ENCODE results near the gene MAP3K21.
A peak's percentile ranks its signal among the peaks of the same experiment; 100 is the strongest.

MAP3K21 gene

DNA sequence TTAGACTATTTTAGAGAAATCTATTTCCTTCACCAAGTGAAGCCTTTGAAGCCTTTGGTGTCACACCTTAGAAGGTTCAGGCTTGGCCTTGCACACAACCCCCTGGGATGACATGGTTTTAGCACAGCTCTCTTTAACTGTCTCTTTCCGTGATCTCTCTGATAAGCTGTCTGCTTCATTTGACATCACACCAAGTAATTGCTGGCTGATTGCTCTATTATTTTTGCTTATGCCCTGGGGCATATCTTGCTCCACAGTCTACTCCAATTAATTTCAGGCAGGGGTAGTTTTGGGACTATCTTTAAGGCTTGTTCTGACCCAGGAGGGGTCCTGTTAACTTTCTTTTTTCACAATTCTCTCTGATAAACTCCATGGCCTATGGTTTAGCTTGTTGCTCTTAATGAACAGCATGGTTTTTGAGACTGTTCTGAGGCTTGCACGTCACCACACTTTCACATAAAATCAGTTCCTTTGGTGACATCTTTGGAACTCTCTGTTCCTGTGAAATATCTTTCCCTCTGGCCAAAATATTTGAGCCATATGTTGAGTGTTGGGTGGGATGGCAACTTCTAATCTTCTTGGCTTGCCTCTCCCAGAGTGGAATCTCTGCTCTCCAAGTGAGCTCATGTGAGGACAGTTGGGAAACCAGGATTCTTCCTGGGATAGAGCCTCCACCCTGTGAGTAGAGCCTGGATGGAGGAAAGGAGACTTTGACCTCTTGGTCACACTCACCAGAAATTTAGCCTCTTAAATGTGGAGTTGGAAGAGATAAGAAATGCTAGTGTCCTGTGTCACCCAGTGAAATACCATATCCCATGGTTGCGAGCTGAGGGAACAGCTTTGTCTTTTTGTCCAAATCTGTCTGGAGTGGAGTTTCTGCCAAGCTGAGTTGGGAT is 63.6 kb downstream of the MAP3K21 start:
- DNase-seq, result no peak

- no peak for DNase-seq
Measured at GRCh38 chr1:233393084-233393840, 65.7 kb downstream of the MAP3K21 start.

DNA sequence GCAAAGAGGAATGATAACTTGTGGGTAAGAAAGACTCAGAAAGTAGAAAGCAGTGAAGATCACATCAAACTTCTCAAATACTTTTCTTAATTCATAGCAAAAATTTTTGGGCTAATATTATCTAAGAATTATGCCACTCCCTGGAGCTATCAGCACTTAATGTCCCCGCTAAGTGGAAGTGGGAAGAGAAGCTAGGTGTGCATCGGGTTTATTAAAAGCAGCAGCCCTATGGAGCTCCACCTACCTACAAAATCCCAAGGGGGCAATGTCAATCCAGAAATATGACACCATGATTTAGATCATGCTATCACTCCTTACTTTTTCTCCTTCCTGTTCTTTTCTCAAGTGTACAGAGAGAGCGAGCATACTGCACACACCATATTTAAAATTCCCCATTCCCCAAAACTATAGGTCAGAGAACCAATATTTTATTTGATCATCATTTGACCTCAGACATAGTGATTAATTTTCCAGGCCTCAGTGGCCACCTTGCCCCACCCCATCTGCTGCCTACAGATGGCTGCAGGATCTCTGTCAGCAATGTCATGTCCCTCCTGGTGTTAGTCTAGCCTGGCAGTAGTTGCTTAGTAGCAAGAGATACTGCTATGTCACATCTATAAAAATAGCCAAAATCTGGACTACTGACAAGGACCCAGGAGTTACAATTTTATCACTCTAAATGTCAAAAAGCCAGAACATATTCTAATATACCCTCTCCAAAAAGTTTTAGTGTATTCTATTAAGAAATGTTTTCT is 66.6 kb downstream of the MAP3K21 start:
- no peak for DNase-seq

DNA sequence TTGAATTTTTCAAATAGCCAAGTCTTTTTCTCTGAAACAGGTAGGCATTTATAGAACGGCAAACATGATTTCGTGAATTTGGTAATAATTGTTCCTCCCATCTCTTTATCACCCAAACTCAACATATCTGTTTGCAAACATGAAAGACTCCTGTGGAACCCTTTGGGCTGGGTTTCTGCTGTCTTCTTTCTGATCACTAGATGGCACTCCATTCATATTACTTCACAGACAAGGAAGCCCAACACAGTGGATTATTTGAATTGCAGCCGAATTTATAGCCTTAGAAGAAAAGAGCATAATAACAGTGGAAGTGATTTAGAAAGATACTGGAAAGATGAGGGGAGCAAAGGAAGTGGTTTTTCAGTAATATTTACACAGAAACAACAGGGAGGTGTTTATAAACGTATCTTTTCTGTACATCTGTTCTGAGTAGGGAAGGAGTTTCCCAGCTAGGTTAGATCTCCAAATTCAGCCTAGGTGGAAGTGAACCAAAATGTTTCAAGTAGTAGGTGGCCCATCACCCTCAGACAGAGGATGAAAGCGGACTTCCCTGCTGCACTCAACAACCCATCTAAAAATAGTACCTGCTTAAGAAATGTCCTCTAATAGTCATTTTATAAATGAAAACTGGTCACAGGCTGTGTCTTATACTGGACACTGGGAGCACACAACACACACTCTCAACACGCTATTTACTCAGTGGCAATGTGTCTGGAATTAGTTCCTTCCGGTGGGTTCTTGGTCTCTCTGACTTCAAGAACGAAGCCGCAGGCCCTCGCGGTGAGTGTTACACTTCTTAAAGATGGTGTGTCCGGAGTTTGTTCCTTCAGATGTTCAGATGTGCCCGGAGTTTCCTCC is 67.6 kb downstream of the MAP3K21 start:
- DNase-seq, result peak; percentile 45

DNA sequence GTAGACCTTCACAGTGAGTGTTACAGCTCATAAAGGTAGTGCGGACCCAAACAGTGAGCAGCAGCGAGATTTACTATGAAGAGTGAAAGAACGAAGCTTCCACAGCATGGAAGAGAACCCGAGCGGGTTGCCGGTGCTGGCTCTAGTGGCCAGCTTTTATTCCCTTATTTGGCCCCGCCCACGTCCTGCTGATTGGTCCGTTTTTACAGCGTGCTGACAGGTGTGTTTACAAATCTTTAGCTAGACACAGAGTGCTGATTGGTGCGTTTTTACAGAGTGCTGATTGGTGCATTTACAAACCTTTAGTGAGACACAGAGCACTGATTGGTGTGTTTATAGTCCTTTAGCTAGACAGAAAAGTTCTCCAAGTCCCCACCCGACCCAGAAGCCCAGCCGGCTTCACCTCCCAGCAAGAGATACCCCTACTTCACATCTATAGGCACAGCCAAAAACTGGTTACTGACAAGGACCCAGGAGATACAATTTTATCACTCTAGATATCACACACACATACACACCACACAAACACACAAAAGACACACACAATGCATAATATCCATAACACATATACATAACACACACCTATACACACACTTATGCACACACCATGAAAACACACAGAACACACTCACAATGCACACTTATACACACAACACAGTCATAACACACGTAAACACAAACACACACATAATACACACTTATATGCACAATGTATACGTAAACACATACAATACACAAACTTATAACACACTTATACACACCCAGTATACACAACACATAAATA is 68.5 kb downstream of the MAP3K21 start:
- no peak for DNase-seq

DNA sequence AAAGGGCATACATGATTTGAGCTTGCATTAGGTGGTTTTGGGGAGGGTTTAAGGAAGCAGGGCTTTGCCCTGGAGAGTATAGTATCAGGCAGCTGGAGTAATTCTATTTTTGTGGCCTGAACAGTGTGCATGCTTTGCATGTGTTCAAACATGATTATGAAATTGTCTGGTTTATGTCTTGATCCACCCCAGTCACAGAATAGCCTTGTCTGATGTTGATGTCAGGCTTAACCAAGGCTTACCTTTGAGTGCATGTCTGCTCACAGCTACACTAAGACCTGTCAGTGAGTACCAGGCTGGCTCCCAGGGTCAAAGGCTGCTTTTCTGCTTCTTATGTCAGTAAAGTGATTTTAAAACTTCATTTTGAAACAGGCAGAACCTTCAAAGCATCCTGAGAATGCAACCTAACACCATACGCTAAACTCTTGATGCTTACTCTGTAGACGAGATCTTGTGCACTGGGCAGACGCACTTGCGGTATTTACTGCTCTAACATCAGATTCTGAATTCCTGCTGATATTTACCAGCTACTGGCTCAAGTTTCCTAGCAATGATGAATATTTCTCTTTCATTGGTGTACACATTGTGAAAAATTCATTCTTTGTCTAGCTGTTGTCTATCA is 78.9 kb downstream of the MAP3K21 start:
- DNase-seq, result no peak

GRCh38 chr1:233406994-233407631 is 79.6 kb downstream of the MAP3K21 start:
- no peak for DNase-seq

- DNase-seq, result no peak
Measured at GRCh38 chr1:233409540-233409939, 82.0 kb downstream of the MAP3K21 start.

- no peak for DNase-seq
Measured at GRCh38 chr1:233410906-233411305, 83.4 kb downstream of the MAP3K21 start.

- no peak for DNase-seq
Measured at GRCh38 chr1:233412812-233413211, 85.3 kb downstream of the MAP3K21 start.

DNA sequence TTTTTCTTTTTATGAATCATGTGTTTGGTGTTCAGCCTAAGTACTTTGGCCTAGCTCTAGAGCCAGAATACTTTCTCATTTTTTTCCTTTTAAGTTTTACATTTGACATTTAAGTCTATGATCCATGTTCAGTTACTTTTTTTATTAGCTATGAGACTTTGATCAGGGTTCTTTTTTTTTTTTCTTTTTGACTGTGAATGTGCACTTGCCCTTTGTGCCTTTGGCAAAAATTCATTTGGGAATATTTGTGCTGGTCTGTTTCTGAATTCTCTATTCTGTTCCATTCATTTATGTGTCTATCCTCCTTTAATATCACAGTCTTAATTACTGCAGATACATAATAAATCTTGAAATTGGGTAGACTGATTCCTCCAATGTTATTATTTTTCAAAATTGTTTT is 93.8 kb downstream of the MAP3K21 start:
- no peak for DNase-seq

GRCh38 chr1:233424779-233425178 is 97.3 kb downstream of the MAP3K21 start:
- no peak for DNase-seq

DNA sequence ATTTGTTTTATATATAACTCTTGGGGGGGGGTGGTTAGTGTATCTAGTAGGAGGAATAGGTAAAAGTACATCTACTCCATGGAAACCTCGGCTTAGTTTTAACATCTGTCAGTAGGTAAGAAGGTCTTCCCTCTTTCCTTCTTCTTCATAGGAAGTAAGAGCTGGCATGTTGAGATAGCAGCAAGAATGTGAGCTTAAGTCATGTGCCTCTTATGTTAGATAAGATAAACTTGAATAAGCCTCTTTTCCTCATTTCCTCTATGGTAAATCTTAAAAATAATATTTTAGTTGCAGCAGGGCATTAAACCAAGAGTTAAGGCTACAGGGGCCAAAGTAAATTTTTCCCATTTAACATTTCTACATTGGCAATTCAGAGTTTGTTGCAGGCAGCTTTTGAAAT is 100.4 kb downstream of the MAP3K21 start:
- DNase-seq, result no peak

GRCh38 chr1:233431753-233432403 is 104.4 kb downstream of the MAP3K21 start:
- no peak for DNase-seq

DNA sequence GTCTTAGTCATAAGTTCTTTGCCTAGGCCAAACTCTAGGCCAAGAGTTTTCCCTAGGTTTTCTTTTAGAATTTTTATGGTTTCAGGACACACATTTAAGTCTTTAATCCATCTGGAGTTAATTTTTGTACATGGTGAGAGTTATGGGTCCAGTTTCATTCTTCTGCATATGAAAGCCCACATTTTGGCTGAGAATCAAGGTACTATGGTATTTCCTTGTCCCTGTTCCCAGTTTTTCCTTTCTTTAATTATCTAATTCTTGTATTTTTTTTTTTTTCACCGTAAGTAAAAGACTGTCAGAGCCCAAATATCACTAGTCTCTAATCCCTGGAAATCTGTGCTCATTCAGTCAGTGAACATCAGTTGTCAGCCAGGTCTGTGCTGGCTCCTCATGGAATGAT is 105.4 kb downstream of the MAP3K21 start:
- DNase-seq, result no peak

DNA sequence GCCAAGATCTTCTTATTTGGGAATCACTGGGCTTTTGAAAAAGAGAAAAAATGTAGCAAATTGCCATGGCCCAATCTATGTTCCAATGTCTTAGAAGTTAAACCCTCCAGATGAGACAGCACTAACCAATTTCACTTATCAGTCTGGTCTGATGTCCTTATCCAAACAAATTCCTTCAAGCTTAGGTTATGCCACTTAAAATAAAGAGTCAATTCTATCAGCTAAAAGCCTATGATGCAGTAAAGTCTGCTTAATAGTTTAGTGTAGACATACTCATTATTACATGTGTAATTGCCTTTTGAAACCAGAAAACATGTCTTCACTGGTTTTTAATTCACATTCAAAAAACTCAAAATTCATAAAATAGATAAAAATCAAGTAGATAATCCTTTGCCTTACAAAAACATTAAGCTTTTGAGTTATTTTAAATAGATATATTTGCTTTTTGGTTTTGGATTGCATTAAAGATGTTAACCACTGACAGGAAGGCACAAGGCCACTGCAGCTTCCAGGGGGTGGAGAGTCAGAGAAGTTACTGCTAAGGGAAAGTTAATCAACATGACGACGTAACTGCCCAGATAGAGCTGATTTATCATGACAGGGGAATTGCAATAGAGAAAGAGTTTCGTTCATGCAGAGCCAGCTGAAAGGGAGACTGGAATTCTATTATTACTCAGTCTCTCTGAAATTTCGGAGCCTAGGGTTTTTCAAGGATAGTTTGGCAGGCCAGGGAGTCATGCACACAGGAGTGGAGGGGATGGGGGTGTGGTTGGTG is 106.1 kb downstream of the MAP3K21 start:
- no peak for DNase-seq
